ENCODE data around the gene FUT8.
"Not testable (repeated sequence)": the region's sequence is repeated elsewhere in the genome, so short reads cannot be mapped to it uniquely, and the experiment has no call there.

FUT8 gene

GRCh38 chr14:65425885-65426284 is 13.4 kb downstream of the FUT8 start:
- Mint-ChIP-seq H3K27me3 (no peaks in the 10 kb centered on the region), H3K4me1 (peaks cover 14 to 31% of the 10 kb centered on the region in 2 donors), H3K27ac (no peak overlapping the region), H3K36me3 (peaks cover 2 to 12% of the 10 kb centered on the region in 2 donors), H3K4me3 (no peak overlapping the region), H3K9me3 (no peaks in the 10 kb centered on the region)
- ATAC-seq (replicated peaks): no peak
- no peak for DNase-seq

GRCh38 chr14:65426902-65427301 is 14.4 kb downstream of the FUT8 start:
- H3K27ac Mint-ChIP-seq; DNase-seq; ATAC-seq (replicated peaks); H3K27me3 Mint-ChIP-seq; H3K9me3 Mint-ChIP-seq; H3K4me3 Mint-ChIP-seq: not testable (repeated sequence)
- Mint-ChIP-seq H3K4me1 (peaks cover 12 to 38% of the 10 kb centered on the region in 2 donors), H3K36me3 (peaks cover under 1 to 13% of the 10 kb centered on the region in 2 donors)

- H3K27ac Mint-ChIP-seq: no peak overlapping the region
Observed at GRCh38 chr14:65428691-65429090, 16.2 kb downstream of the FUT8 start.

GRCh38 chr14:65429757-65430156 is 17.2 kb downstream of the FUT8 start:
- H3K27ac Mint-ChIP-seq: no peak overlapping the region

More at GRCh38 chr14:65428691-65429090, 16.2 kb downstream of the FUT8 start:
- Mint-ChIP-seq H3K4me1 (peaks cover 19 to 56% of the 10 kb centered on the region in 2 donors), H3K36me3 (peaks cover 0 to 13% of the 10 kb centered on the region in 2 donors), H3K27me3 (no peaks in the 10 kb centered on the region), H3K9me3 (no peaks in the 10 kb centered on the region), H3K4me3 (no peak overlapping the region)
- no peak for DNase-seq
- ATAC-seq (replicated peaks): no peak

GRCh38 chr14:65431245-65431644 is 18.7 kb downstream of the FUT8 start:
- H3K4me3 Mint-ChIP-seq: no peak overlapping the region
- peaks cover 23 to 64% of the 10 kb centered on the region in 2 donors for H3K4me1 Mint-ChIP-seq
- H3K27me3 Mint-ChIP-seq: no peaks in the 10 kb centered on the region
- H3K9me3 Mint-ChIP-seq: no peaks in the 10 kb centered on the region
- H3K27ac Mint-ChIP-seq: no peak overlapping the region
- ATAC-seq (replicated peaks): no peak
- no peak for DNase-seq
- H3K36me3 Mint-ChIP-seq: peaks cover 4 to 30% of the 10 kb centered on the region in 2 donors

More at GRCh38 chr14:65429757-65430156, 17.2 kb downstream of the FUT8 start:
- DNase-seq (no peak), ATAC-seq (replicated peaks) (no peak)
- H3K9me3 Mint-ChIP-seq: no peaks in the 10 kb centered on the region
- no peak overlapping the region for H3K4me3 Mint-ChIP-seq
- H3K36me3 Mint-ChIP-seq: peaks cover 0 to 17% of the 10 kb centered on the region in 2 donors
- H3K27me3 Mint-ChIP-seq: no peaks in the 10 kb centered on the region
- H3K4me1 Mint-ChIP-seq: peaks cover 24 to 66% of the 10 kb centered on the region in 2 donors

GRCh38 chr14:65431951-65432350 is 19.4 kb downstream of the FUT8 start:
- H3K4me1 Mint-ChIP-seq: peaks cover 23 to 57% of the 10 kb centered on the region in 2 donors
- no peak overlapping the region for H3K4me3 Mint-ChIP-seq
- ATAC-seq (replicated peaks): no peak
- no peak overlapping the region for H3K27ac Mint-ChIP-seq
- H3K27me3 Mint-ChIP-seq: no peaks in the 10 kb centered on the region
- peaks cover 4 to 25% of the 10 kb centered on the region in 2 donors for H3K36me3 Mint-ChIP-seq
- no peak for DNase-seq
- H3K9me3 Mint-ChIP-seq: no peaks in the 10 kb centered on the region

- Mint-ChIP-seq H3K36me3 (peaks cover 4 to 22% of the 10 kb centered on the region in 2 donors), H3K4me1 (peaks cover 21 to 55% of the 10 kb centered on the region in 2 donors), H3K27me3 (no peaks in the 10 kb centered on the region), H3K27ac (peak overlapping the region; percentile 80), H3K4me3 (no peak overlapping the region), H3K9me3 (no peaks in the 10 kb centered on the region)
- DNase-seq (no peak), ATAC-seq (replicated peaks) (no peak)
Observed at GRCh38 chr14:65432361-65432948, 19.9 kb downstream of the FUT8 start.

GRCh38 chr14:65433157-65433556 is 20.6 kb downstream of the FUT8 start:
- DNase-seq (no peak), ATAC-seq (replicated peaks) (peak; percentile 62 to 77)
- Mint-ChIP-seq H3K27me3 (no peaks in the 10 kb centered on the region), H3K27ac (peak overlapping the region; percentile 80), H3K9me3 (no peaks in the 10 kb centered on the region), H3K4me1 (peaks cover 24 to 57% of the 10 kb centered on the region in 2 donors), H3K36me3 (peaks cover 4 to 22% of the 10 kb centered on the region in 2 donors), H3K4me3 (peak overlapping the region in 1 of 2 donors; percentile 54)

- peaks cover 26 to 57% of the 10 kb centered on the region in 2 donors for H3K4me1 Mint-ChIP-seq
Observed at GRCh38 chr14:65433646-65434045, 21.1 kb downstream of the FUT8 start.

GRCh38 chr14:65434216-65434850 is 21.8 kb downstream of the FUT8 start:
- DNase-seq (no peak), ATAC-seq (replicated peaks) (no peak)
- no peaks in the 10 kb centered on the region for H3K27me3 Mint-ChIP-seq
- no peak overlapping the region for H3K27ac Mint-ChIP-seq
- H3K36me3 Mint-ChIP-seq: peaks cover 4 to 22% of the 10 kb centered on the region in 2 donors
- H3K4me1 Mint-ChIP-seq: peaks cover 28 to 58% of the 10 kb centered on the region in 2 donors
- H3K4me3 Mint-ChIP-seq: peak overlapping the region in 1 of 2 donors; percentile 1
- H3K9me3 Mint-ChIP-seq: no peaks in the 10 kb centered on the region

More at GRCh38 chr14:65433646-65434045, 21.1 kb downstream of the FUT8 start:
- Mint-ChIP-seq H3K4me3 (no peak overlapping the region), H3K27ac (no peak overlapping the region), H3K36me3 (peaks cover 4 to 22% of the 10 kb centered on the region in 2 donors), H3K9me3 (no peaks in the 10 kb centered on the region), H3K27me3 (no peaks in the 10 kb centered on the region)
- DNase-seq (no peak), ATAC-seq (replicated peaks) (no peak)

GRCh38 chr14:65438266-65438933 is 25.9 kb downstream of the FUT8 start:
- Mint-ChIP-seq H3K4me1 (peaks cover 21 to 35% of the 10 kb centered on the region in 2 donors), H3K27me3 (no peaks in the 10 kb centered on the region), H3K9me3 (no peaks in the 10 kb centered on the region), H3K4me3 (peak overlapping the region; percentile 0 to 15), H3K27ac (peak overlapping the region; percentile 83), H3K36me3 (peaks cover 4 to 20% of the 10 kb centered on the region in 2 donors)
- no peak for DNase-seq
- peak; percentile 64 to 83 for ATAC-seq (replicated peaks)

- Mint-ChIP-seq H3K36me3 (peaks cover 4 to 20% of the 10 kb centered on the region in 2 donors), H3K9me3 (no peaks in the 10 kb centered on the region), H3K4me3 (no peak overlapping the region), H3K4me1 (peaks cover 19 to 32% of the 10 kb centered on the region in 2 donors), H3K27ac (no peak overlapping the region), H3K27me3 (no peaks in the 10 kb centered on the region)
- ATAC-seq (replicated peaks) (peak in 1 of 2 donors; percentile 62), DNase-seq (no peak)
Observed at GRCh38 chr14:65439117-65439516, 26.6 kb downstream of the FUT8 start.

- DNase-seq: no peak
- H3K36me3 Mint-ChIP-seq: peaks cover 12 to 20% of the 10 kb centered on the region in 2 donors
- ATAC-seq (replicated peaks): no peak
- H3K27me3 Mint-ChIP-seq: no peaks in the 10 kb centered on the region
- H3K4me3 Mint-ChIP-seq: no peak overlapping the region
- H3K4me1 Mint-ChIP-seq: peaks cover 15 to 28% of the 10 kb centered on the region in 2 donors
- no peaks in the 10 kb centered on the region for H3K9me3 Mint-ChIP-seq
- no peak overlapping the region for H3K27ac Mint-ChIP-seq
Observed at GRCh38 chr14:65440230-65440629, 27.7 kb downstream of the FUT8 start.

GRCh38 chr14:65444230-65444629 is 31.7 kb downstream of the FUT8 start:
- ATAC-seq (replicated peaks) (peak; percentile 56 to 80), DNase-seq (no peak)
- Mint-ChIP-seq H3K9me3 (no peaks in the 10 kb centered on the region), H3K4me3 (no peak overlapping the region), H3K27ac (peak overlapping the region; percentile 77), H3K4me1 (peaks cover 5 to 15% of the 10 kb centered on the region in 2 donors), H3K27me3 (no peaks in the 10 kb centered on the region), H3K36me3 (peaks cover 8 to 12% of the 10 kb centered on the region in 2 donors)

Data from stimulated activated naive B cell treated with anti-CD40 and anti-IgM and Interleukin-4, amounts not matched to agents 10 μg/mL and 1 μg/mL and 100 μg/mL, for 72 hours (primary cell).